Lower leg skin (tissue), 3 donors: ENCODE data around the gene DNAI1.

Experiments
- POLR2A ChIP-seq, 2 donors: fragments of 450-650 bp; IDR thresholded peaks; one replicate each; pipeline ENCODE4 v1.6.1; 2016 to 2017; ENCODE audit warnings: antibody characterized with exemption in 2 of 2, mild to moderate bottlenecking in 1 of 2, moderate library complexity in 1 of 2
- TF ChIP-seq, protein P1 (sequence below), 3 donors: fragments of 450-650 bp; IDR thresholded peaks; one replicate each; pipeline ENCODE4 v1.5.1; 2016; ENCODE audit warnings: antibody characterized with exemption in 3 of 3, mild to moderate bottlenecking in 3 of 3, moderate library complexity in 2 of 3

DNA sequence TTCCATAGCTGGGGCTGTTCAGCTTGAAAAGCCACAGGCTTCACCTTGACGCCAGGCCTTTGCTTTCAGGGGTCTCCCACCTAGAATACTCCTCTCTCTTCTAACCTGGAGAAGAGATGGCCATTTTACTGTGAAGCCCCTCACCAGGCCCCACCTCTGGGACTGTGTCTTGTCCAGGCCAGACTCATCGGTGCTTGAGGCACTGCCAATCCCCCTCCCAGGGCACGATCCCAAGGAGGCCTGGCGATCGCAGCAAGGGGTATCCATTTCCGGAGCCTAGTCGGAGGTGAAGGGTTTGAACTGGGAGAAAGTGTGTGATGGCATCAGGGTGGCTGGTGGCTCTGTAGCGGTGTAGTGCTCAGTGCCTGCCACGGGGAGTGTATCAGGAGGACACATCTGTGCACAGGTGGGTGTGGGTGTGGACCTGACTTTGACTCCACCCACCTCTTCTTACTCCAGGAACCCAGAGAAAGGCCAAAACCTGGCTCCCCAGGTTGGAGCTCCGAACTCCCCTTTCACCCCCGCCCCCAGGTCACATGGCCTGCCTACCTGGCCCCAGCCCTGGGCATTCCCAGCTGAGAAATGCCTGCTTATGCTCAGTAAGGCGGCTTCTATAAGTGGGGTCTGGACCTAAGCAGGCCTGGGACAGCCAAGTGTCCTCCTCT, 91.5 kb downstream of the DNAI1 start:
- TF ChIP-seq, protein P1, sequence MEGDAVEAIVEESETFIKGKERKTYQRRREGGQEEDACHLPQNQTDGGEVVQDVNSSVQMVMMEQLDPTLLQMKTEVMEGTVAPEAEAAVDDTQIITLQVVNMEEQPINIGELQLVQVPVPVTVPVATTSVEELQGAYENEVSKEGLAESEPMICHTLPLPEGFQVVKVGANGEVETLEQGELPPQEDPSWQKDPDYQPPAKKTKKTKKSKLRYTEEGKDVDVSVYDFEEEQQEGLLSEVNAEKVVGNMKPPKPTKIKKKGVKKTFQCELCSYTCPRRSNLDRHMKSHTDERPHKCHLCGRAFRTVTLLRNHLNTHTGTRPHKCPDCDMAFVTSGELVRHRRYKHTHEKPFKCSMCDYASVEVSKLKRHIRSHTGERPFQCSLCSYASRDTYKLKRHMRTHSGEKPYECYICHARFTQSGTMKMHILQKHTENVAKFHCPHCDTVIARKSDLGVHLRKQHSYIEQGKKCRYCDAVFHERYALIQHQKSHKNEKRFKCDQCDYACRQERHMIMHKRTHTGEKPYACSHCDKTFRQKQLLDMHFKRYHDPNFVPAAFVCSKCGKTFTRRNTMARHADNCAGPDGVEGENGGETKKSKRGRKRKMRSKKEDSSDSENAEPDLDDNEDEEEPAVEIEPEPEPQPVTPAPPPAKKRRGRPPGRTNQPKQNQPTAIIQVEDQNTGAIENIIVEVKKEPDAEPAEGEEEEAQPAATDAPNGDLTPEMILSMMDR (IDR thresholded peaks at IDR 0.05): no peak
- TF ChIP-seq POLR2A (IDR thresholded peaks at IDR 0.05): no peak
